Measurements from ENCODE around the gene NETO1.

The NETO1 gene

DNA sequence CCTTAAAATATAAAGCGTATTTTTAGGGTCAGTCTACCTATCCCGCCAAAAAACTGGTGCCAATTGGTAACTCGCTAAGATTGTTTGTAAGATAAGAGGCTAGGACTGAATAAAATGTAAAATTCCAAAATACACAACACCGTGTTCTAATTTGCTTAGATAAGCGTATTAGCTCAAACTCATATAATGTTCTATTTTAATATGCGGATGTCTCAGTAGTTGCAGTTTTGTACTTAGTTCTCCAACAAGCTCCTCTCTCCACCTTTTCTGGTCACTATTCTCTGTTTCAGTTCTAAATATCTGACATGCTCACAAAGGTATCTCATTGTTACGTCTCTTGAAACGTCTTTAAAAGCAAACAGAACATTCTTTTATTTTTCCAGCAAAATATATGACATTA, 24.0 kb downstream of the NETO1 start:
- no peak for DNase-seq

DNA sequence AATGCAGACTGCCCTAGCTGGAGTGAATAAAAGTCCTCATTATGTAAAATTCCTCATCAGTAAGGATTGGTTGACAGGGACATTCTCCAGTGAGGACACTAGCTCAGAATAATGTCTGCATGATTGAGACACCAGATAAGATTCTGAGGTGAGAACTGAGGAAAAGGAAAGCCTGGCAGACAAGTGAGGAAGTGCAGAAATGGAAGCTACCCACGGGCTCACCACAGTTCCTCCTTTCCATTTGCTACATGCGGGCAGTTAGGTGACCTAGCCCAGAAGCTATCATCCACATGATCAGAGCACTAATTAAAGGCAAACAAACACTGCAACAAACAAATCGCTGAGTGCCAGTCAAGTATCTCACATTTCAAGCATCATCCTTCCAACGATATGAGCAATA, 27.7 kb downstream of the NETO1 start:
- no peak for DNase-seq

DNA sequence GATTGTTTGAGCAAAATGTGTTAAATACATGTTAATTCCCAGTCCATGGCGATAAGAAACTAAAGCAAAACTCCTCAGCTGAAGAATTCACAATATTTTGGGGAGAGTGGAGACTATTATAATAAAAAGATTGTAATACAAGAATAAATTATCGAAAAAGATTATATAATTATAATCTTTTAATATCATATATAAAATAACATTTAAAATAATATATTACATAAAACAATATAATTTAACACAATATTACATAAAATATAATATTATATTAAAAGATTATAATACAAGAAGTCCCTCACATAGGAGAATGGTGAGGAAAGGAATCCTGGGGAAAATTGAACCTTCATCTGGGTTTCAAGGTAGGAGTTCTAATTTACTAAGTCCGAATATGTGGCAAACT, 33.1 kb downstream of the NETO1 start:
- DNase-seq: no peak

DNA sequence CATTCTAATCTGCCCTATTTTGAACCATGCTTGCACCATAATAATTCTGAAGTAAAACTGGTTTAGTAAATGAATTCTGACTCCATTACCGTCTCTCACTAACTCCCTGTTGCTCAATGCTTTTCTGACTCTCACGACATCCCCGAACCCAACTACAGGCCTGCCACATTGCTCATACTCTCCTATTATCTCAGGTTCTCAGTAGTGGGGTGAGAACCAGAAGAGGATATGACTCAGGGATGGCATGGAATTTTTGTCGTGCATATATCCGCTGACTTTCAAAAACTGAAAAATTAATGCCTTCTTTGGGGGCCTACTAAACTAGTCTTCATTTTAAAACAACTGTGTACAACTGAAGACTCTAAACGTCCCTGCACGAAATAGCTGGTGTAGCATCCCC, 34.3 kb downstream of the NETO1 start:
- no peak for DNase-seq

DNA sequence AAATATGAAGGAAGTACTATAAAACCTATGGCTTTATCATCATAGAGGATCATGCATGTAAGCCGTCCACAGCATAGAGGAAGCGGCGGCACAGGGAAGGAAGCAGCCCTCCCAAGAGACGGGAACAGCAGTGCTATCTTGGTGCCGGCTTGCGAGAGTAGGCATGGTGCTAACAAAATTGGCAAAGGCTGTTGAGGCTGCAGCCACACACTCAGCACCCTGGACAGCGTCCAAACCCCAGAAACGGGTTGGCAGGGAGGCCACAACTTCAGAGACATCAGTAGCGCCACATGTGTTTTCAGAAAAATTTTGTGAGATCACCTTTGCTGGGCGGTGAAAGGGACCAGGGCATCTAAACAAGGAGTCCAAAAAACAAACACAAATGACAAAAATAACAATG, 37.7 kb downstream of the NETO1 start:
- no peak for DNase-seq

DNA sequence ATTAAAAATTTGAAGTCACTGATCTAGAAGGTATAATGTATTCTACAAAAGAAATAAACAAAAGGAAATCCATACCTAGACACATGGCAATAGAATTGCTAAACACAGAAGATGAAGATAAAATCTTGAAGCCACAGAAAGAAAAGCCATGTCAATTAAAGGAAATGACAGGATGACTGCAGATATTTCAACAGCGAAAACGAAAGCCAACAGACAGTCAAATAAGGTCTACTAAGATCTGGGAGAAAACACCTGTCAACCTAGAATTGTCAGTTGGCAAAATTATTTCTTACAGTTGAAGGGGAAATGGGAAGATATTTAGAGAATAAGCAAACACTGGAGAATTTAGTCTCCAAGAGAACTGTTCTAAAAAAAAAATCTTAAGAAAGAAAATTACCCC, 39.2 kb downstream of the NETO1 start:
- DNase-seq: no peak

DNA sequence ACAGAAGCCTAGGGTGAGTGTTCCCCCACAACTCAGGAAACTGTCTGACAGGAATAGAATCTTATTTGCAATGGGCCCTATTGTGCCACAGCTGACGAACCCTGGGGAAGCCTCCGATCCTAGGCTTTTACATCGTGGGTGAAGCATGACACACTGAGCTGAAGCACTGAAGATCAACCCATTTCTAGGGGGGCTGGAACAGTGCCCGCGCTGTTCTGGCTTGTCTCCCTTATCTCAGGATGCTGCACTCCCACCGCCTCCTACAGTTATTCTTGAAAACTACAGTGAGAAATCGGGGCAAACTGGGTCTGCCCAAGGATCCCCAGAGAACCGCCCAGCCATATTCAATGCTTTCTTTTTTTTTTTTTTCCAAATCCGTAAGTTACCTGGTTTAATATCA, 41.1 kb downstream of the NETO1 start:
- no peak for DNase-seq

DNA sequence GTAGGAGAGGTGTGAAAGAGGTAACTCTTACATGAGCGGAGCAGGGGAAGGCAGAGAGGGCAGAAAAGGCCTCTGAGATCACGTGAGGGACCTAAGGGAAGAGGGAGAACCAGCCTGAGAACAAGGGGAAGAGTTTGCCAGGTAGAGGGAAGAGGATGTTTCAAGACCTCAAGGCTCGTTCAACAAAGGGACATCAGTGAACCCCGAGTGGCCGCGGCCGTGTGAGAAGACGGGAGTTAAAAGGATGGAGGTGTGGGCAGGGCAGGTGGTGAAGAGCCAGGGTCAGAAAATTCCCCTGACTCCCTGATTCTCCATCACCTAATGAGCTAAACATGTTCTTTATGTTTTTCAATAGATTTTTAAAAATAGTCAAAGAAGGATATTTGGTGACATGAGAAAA, 44.4 kb downstream of the NETO1 start:
- DNase-seq: no peak

DNA sequence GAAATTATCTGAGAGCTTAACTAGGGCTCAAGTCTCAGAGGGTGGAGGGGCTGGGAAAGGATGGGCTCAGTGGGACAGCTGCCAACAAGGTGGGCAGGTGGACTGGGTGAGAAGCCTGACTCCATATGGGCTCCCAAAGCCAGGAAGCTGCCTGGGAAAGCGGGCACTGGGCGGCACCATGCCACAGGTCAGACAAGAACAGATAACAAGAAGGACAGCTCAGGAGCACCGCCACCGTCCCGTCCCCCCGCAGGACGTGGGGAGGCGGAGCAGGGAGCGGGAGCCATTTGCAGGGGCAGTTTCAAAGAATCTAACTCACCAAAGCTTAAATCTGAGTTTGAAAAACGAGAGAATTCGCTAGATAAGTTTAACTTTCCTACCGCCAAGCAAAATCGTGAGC, 45.6 kb downstream of the NETO1 start:
- no peak for DNase-seq

DNA sequence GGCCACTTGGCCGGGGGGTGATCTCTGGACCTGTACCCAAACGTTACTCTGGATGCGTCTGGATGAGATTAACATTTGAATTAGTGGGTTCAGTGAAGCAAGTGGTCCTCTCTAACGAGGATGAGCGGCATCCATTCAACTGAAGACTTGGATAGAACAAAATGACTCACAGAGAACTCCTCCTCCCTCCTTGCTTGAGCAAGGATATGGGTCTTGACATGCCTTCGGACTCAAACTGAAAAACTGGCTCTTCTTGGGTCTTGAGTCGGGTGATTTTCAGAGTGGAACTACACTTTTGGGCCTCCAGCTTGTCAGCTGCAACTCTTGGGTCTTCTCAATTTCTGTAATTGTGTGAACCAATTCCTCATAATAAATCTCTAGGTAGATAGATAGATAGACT, 47.2 kb downstream of the NETO1 start:
- DNase-seq: no peak

DNA sequence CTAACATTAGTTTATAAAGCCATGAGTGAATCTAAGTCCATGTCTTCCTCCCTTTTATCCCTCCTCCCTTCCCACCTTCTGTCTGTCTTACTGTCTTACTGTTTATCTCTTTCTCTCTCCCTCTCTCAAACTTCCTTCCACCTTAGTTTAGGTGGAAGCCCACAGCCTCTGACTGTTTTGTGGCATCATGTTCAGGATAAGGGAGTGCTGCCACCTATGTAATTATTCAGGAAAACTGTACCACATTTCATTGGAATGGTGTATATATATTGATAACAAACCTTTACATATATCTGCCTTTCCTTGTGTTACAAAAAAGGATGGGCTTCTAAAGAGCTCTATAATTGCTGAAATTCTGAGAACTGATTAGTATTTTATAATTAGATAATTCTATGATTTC, 48.7 kb downstream of the NETO1 start:
- DNase-seq: no peak

DNA sequence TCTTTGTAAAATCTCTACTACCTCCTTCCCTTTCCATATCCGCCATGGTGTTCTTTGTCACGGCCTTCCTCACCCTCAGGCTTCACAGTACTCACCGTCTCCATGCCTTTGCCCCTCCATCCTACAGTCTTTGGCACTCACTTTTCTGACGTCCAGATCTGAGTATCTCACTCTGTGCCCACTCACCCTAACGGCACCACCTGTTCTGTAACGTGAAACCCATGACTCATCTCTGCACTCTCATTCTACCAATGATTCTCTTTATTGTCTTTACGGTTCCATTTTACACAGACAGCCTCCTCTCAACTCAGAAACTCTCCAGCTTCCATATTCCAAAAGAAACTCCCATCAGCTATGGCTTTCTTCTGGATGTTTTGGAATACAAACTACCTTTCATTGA, 56.7 kb downstream of the NETO1 start:
- no peak for DNase-seq

DNA sequence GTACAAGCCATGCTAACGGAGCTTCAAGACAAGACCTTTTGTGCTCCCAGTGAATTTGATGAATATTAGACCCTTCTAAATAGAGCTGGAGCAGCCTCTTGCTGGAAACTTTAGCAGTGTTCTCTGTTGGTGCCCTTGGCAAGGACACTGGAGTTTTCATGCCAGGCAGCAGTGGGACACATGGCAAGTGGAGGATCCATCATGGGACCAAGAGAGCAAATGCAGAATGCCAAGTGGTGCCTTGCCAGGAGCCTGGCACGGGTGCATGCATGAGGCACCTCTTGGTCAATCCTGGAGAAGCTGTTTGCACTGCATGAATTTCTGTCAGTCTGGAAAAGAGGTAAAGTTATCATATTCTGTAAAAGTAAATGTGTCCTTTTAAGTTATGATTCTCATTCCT, 59.1 kb downstream of the NETO1 start:
- DNase-seq: no peak

DNA sequence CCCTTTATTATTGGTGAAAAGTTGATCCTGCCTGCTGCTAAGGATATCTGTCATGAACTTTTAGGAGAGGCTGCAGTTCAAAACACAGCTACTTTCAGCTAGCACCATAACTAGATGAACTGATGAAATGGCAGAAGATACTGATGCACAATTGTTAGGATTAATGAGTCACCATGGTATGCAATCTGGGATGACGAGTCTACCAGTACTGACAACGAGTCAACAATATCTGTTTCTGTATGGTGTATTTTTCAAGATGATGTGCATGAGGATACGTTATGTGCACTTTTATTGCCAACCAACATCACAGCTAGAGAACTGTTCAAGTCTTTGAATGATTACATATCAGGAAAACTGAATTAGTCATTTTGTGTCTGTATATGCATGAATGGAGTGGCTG, 68.7 kb downstream of the NETO1 start:
- no peak for DNase-seq

DNA sequence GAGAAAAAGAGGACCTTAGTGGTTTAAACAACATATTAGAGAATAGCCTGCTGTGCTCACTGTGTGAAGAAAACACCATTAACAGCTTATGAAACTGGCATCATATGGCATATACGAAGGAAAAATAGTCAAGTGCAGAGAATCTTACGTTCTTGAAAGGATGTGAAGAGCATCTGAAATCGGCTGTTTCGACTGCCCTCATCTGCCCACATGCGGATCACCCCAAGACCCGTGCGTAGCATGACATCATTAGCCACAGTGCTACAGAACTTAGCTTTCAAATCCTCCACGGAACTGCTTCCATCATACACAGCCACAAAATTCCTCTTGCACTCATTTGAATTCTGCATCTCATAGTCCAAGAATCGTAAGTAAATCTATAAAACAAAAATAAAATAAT, 84.3 kb downstream of the NETO1 start:
- DNase-seq: no peak

DNA sequence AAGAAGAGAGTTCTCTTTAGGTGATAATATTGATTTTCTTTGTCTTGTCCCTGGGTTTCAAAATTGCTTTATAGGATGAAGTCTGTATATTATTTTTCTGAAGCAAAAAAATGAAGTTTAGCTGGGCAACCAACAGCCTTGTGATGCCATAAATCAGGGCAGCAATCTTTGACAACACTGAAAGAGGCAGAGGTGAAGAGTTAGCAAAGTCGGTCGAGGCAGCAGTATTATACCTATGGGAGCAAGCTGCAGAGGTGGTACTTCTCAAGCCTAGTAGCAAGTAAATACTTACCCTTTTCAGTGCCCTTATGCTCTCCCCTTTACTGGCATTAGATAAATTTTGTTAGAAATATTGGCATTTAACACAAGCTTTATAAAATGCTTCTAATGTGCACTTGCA, 92.9 kb downstream of the NETO1 start:
- DNase-seq: no peak

DNA sequence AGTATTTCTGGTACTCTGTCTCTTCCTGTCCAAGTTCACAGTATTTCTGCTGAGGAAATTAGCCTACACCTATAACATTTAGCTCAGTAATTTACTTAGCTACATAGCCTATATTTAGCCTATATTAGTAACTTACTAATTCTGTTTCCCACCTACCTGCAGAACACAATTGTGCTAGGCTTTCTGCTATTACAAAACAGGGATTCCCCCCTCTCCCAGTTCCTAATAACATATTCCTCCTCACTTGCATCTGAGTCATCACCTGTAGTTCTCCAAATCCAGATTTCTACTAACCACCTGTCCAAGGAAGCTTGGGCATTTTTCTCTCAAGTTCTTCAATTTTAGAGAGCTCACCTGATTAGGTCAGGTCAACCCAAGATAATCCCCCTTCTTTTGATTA, 94.9 kb downstream of the NETO1 start:
- DNase-seq: no peak

DNA sequence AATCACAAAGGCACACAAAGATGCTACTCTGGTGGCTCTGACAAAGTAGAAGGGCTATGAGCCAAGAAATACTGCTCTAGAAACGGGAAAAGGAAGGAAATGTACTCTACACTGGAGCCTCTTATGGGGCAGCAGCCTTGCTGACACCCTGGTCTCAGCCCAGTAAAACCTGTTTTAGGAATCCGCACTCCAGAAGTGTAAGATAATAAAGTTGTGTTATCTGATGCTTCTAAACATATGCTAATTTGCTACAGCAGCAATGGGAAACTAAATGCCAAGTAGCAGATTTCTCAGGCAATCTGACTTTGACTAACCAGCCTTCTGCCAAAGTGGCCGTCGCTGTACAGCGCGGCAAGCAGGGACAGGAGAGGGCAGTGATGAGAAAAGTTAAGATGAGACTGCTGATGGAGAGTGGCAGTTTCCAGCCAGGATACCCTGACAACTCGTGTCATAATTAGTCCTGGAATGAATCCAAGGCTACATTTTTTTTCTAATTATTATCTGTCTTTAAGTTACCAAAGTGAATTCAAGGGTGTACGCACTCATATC, 99.0 kb downstream of the NETO1 start:
- peak; percentile 12 for DNase-seq

DNA sequence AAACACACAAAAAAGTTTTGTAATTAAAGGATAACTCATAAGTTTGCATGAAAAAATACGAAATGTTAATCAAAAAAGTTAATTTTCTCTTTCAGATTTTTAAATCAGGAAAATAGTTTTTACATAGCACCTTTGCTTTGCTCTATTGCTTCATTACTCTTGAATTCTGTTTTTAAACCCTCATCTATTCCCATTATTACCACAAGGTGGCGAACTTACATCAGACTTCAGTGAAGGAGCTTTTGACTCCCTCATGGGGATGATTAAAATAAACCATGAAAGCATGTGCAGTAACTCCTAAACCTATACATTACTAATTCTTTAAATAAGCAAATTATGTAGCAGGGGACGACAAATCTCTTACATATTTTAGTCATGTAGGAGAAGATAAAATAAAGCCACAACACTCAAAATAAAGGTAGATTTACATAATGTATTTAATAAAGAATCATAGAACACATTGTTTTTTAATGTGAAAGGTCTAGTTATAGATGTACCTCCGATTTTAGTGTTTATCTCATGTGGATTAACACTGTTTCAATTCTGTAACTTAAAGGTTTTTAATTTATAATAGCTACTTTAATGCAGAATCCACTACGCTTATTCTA, 105.2 kb downstream of the NETO1 start:
- peak; percentile 46 for DNase-seq

DNA sequence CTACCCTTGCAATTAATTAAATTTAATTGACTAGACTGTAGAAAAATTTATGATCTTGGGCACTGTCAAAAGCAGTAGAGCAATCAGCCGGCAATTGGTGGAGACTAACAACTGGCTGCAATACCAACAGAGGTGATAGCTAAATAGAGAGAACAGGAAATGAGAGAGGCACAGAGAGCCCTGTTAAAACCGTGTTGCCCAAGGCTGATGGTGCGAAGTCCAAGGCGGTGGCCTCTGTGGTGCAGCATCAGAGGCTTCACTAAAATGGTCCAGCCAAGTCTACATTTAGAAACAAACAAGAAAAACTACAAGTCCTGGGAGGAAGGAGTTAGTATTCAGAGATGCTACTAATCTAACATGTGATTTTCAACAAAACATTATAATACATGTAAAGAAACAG, 115.6 kb downstream of the NETO1 start:
- DNase-seq: no peak

DNA sequence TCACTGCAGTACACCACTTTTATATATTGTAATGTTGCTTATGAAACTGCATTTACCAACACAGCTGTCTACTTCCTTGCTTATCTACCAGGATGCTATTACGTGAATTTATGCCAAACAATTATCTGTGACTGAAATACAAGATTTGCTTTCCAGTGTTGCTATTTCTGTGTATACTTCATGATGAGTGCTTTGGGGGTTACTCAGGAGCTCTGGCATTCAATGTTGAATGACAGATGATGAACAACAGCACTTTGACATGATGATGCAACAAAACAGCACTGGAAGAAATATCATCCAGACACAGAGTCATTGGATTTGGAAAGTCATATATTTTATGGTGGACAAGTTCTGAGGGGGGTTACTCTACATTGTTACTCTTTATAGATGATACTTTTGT, 125.8 kb downstream of the NETO1 start:
- no peak for DNase-seq

DNA sequence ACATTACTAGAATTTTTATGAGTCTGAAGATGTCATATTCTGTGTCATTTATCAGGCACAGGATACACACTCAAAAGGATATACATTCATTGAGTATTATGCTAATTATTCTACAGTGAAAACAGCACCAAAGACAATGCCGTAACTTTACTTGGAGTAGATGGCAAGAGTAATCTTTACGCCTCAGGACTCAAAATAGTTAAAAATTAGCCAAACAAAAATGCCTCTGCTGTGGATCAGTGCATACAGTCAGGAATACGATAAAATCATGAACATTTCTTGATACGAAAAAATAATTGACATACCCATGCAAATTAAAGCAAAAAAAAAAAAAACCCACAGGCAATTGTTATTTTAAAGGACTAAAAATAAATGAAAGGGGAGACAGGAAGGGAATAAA, 129.7 kb downstream of the NETO1 start:
- DNase-seq: no peak

DNA sequence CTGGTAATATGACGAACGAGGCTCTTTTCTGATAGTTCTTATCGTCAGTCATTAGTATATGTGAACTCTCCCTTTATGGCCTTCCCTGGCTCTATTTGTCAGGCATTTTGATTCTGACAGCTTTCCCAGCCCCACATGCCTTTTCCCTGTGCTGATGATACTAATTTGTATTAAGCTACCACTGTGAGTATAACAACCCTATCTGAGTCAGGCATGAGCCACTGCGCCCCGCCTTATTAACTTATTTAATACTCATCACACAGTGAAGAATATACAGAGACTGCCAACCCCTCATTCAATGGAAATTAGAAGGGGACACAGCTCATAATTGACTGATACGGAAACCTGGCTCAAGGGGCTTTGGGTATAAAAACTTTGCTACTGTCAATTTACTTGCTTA, 140.0 kb downstream of the NETO1 start:
- no peak for DNase-seq

DNA sequence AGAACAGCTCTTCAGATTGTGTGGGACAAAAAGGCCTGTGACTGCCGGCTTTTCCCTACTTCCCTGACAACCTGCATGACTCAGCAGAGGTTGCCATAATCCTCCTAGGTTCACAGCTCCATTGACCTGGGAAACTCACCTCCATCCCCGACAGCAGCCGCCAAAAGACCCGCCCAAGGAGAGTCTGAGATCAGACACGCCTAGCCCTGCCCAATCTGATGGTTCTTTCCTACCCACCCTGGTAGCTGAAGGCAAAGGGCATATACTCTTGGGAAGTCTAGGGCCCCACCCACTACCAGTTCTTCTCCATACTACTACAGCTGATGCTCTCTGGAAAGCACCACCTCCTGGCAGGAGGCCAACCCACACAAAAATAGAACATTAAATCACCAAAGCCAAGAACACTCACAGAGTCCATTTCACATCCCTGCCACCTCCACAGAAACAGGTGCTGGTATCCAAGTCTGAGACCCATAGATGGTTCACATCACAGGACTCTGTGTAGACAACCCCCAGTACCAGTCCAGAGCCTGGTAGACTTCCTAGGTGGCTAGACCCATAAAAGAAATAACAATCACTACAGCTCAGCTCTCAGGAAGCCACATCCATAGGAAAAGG, 140.6 kb downstream of the NETO1 start:
- DNase-seq: peak; percentile 7

DNA sequence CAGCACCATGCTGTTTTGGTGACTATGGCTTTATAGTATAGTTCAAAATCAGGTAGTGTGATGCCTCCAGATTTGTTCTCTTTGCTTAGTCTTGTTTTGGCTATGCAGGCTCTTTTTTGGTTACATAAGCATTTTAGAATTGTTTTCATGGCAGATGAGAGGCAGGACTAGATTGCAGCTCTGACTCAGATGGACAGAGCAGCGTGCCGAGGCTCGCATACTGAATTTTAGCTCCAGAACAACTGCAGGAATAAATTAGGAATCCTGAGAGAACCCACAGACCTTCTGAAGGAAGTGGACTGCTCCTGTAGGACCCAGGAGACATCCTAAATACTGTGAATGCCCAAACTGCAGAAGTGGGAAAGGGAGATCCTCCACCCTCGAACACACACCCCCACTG, 141.6 kb downstream of the NETO1 start:
- DNase-seq: no peak

All from COR-L47 (cell line).